Smooth muscle cell (in vitro differentiated cells): Measurements from ENCODE around the gene PIK3C2G. TPM values are rescaled to one million over a fixed set of nuclear protein-coding genes. Genes with fewer than 3 reads are reported as not detected.

Experiments used
- DNase-seq: peaks from one replicate; lab custom pipeline; 2025; ENCODE audit not compliant: unreplicated experiment; lab: John Stamatoyannopoulos, UW
- H2AFZ ChIP-seq: fragments of 200-600 bp; sonication (generic); 2 replicates; pipeline ENCODE4 v1.6.0; 2016; ENCODE audit warnings: antibody characterized with exemption, low read depth, mild to moderate bottlenecking
- H3F3A ChIP-seq: fragments of 200-600 bp; sonication (generic); 2 replicates; pipeline ENCODE4 v1.6.0; 2017; ENCODE audit warnings: antibody characterized with exemption, low read depth
- H3K27ac ChIP-seq: fragments of 200-600 bp; sonication (generic); 2 replicates; pipeline ENCODE4 v1.5.1; 2016; ENCODE audit warnings: low read depth, mild to moderate bottlenecking
- H3K27me3 ChIP-seq: fragments of 200-600 bp; sonication (generic); 2 replicates; pipeline ENCODE4 v1.6.1; 2016; ENCODE audit warnings: low read depth, mild to moderate bottlenecking
- H3K36me3 ChIP-seq: fragments of 200-600 bp; sonication (generic); 2 replicates; pipeline ENCODE4 v1.5.1; 2016; ENCODE audit warnings: low read depth
- H3K4me1 ChIP-seq: fragments of 200-600 bp; sonication (generic); 2 replicates; pipeline ENCODE4 v1.5.1; 2016; ENCODE audit warnings: low read depth
- H3K4me2 ChIP-seq: fragments of 200-600 bp; sonication (generic); 2 replicates; pipeline ENCODE4 v1.6.0; 2016; ENCODE audit warnings: mild to moderate bottlenecking
- H3K4me3 ChIP-seq: fragments of 200-600 bp; sonication (generic); 2 replicates; pipeline ENCODE4 v1.5.1; 2016; ENCODE audit warnings: mild to moderate bottlenecking
- H3K79me2 ChIP-seq: fragments of 200-600 bp; sonication (generic); 2 replicates; pipeline ENCODE4 v1.6.0; 2016; ENCODE audit warnings: low read depth, mild to moderate bottlenecking
- H3K9ac ChIP-seq: fragments of 200-600 bp; sonication (generic); 2 replicates; pipeline ENCODE4 v1.6.0; 2016; ENCODE audit warnings: low read depth
- H3K9me3 ChIP-seq: fragments of 200-600 bp; sonication (generic); replicated peaks from 2 replicates; pipeline ENCODE4 v1.5.1; 2016; ENCODE audit warnings: low read depth
- H4K20me1 ChIP-seq: fragments of 200-600 bp; sonication (generic); 2 replicates; pipeline ENCODE4 v1.6.0; 2016; ENCODE audit warnings: low read depth
- CTCF ChIP-seq: fragments of 200-600 bp; sonication (generic); IDR thresholded peaks from 2 replicates; pipeline ENCODE4 v1.5.1; 2017; ENCODE audit warnings: borderline replicate concordance, mild to moderate bottlenecking, antibody characterized with exemption; ENCODE audit not compliant: insufficient read depth, poor library complexity, severe bottlenecking
- WGBS: methylation state at CpG from one replicate; pipeline ENCODE4 v1.1.7; 2016; ENCODE audit warnings: low lambda C conversion rate; 5-methylcytosine and 5-hydroxymethylcytosine counted together
- polyA plus RNA-seq: library from polyadenylated mRNA; unstranded; fragments of >200 nt; fragmentation: Nextera tagmentation; extraction: Ambion mirVana; gene quantifications from 2 replicates; pipeline ENCODE4 v1.2.1, GENCODE V29; 2016
- total RNA-seq: library from RNA; depleted of rRNA; stranded (reverse); fragments of >200 nt; gene quantifications from 2 replicates; pipeline ENCODE4 v1.2.3, GENCODE V29; 2014

The PIK3C2G gene
- total and polyA plus RNA-seq, 2 experiments from 2014 or later, result 0.63 TPM; not detected in 1

- no peak overlapping the region for H3K27ac ChIP-seq
- DNase-seq, result no peak
- H3F3A ChIP-seq, result no peaks in the 10 kb centered on the region
- H3K27me3 ChIP-seq, result no peaks in the 10 kb centered on the region
- no peak overlapping the region for H3K4me3 ChIP-seq
- H4K20me1 ChIP-seq, result no peaks in the 10 kb centered on the region
- no peaks in the 10 kb centered on the region for H3K79me2 ChIP-seq
- H3K4me2 ChIP-seq, result no peak overlapping the region
- H3K9me3 ChIP-seq, result no peaks in the 10 kb centered on the region
- H3K36me3 ChIP-seq, result no peaks in the 10 kb centered on the region
- TF ChIP-seq CTCF, result no peak
- H2AFZ ChIP-seq, result no peak overlapping the region
- no peak overlapping the region for H3K9ac ChIP-seq
- no peaks in the 10 kb centered on the region for H3K4me1 ChIP-seq
Observed at GRCh38 chr12:18676141-18676540, 414.8 kb downstream of the PIK3C2G start.

- Histone ChIP-seq H3K9me3 (no peaks in the 10 kb centered on the region), H3K79me2 (no peaks in the 10 kb centered on the region), H3K9ac (no peak overlapping the region), H3K36me3 (no peaks in the 10 kb centered on the region), H2AFZ (no peak overlapping the region), H3F3A (no peaks in the 10 kb centered on the region), H3K27ac (no peak overlapping the region), H3K4me1 (peaks cover 2% of the 10 kb centered on the region), H3K4me2 (no peak overlapping the region), H4K20me1 (no peaks in the 10 kb centered on the region), H3K4me3 (no peak overlapping the region), H3K27me3 (no peaks in the 10 kb centered on the region)
- no peak for DNase-seq
- WGBS, result 66% methylated on average over 5 of the region's 5 CpGs
- no peak for TF ChIP-seq CTCF
Observed at GRCh38 chr12:18676996-18677588, 415.8 kb downstream of the PIK3C2G start.

GRCh38 chr12:18681818-18682217 lies 420.5 kb downstream of the PIK3C2G start:
- no peak for DNase-seq

More at GRCh38 chr12:18681818-18682217, 420.5 kb downstream of the PIK3C2G start:
- Histone ChIP-seq H3K79me2 (no peaks in the 10 kb centered on the region), H3F3A (no peaks in the 10 kb centered on the region), H3K27ac (no peak overlapping the region), H3K9ac (no peak overlapping the region), H3K9me3 (no peaks in the 10 kb centered on the region), H3K27me3 (no peaks in the 10 kb centered on the region), H2AFZ (no peak overlapping the region), H3K36me3 (no peaks in the 10 kb centered on the region), H3K4me2 (no peak overlapping the region), H3K4me1 (peaks cover 12% of the 10 kb centered on the region), H3K4me3 (no peak overlapping the region), H4K20me1 (no peaks in the 10 kb centered on the region)
- no peak for TF ChIP-seq CTCF
- 50% methylated on average over 3 of the region's 3 CpGs for WGBS
